SIG-M5 treated with dmso at 0.1 percent for 504 hours (cell line): Measurements from ENCODE around the gene ANO2.
"Not testable (repeated sequence)": the region's sequence is repeated elsewhere in the genome, so short reads cannot be mapped to it uniquely, and the experiment has no call there.

ENCODE experiments used
- DNase-seq: peaks from one replicate; lab custom pipeline; 2025; ENCODE audit not compliant: unreplicated experiment; lab: John Stamatoyannopoulos, UW

Gene ANO2

GRCh38 chr12:5560265-5560664, 384.8 kb downstream of the ANO2 start:
- no peak for DNase-seq

- no peak for DNase-seq
Measured at GRCh38 chr12:5557906-5558305, 387.2 kb downstream of the ANO2 start.

GRCh38 chr12:5556946-5557673, 387.9 kb downstream of the ANO2 start:
- no peak for DNase-seq

GRCh38 chr12:5556033-5556614, 388.9 kb downstream of the ANO2 start:
- DNase-seq, result no peak

- DNase-seq, result no peak
Measured at GRCh38 chr12:5554711-5555110, 390.3 kb downstream of the ANO2 start.

- no peak for DNase-seq
Measured at GRCh38 chr12:5549011-5549410, 396.0 kb downstream of the ANO2 start.

- DNase-seq, result no peak
Measured at GRCh38 chr12:5548152-5548943, 396.7 kb downstream of the ANO2 start.

GRCh38 chr12:5546616-5547015, 398.4 kb downstream of the ANO2 start:
- no peak for DNase-seq

GRCh38 chr12:5537771-5538170, 407.3 kb downstream of the ANO2 start:
- no peak for DNase-seq

GRCh38 chr12:5537026-5537615, 407.9 kb downstream of the ANO2 start:
- not testable (repeated sequence) for DNase-seq

- no peak for DNase-seq
Measured at GRCh38 chr12:5535541-5535940, 409.5 kb downstream of the ANO2 start.

GRCh38 chr12:5534426-5535199, 410.4 kb downstream of the ANO2 start:
- DNase-seq, result no peak

- DNase-seq, result no peak
Measured at GRCh38 chr12:5533368-5533767, 411.7 kb downstream of the ANO2 start.

- DNase-seq, result no peak
Measured at GRCh38 chr12:5525783-5526367, 419.2 kb downstream of the ANO2 start.

- DNase-seq, result no peak
Measured at GRCh38 chr12:5524769-5525436, 420.2 kb downstream of the ANO2 start.

GRCh38 chr12:5524116-5524768, 420.8 kb downstream of the ANO2 start:
- DNase-seq, result no peak

- DNase-seq, result no peak
Measured at GRCh38 chr12:5523396-5524115, 421.5 kb downstream of the ANO2 start.

- DNase-seq, result no peak
Measured at GRCh38 chr12:5522432-5523335, 422.4 kb downstream of the ANO2 start.
